GM21737 (cell line): ENCODE data around the gene INPP5A.
"Not testable (repeated sequence)": the region's sequence is repeated elsewhere in the genome, so short reads cannot be mapped to it uniquely, and the experiment has no call there.

Experiments used
- ATAC-seq: cut with Tn5 transposase; IDR thresholded peaks from one replicate; pipeline ENCODE4 v1.9.1; 2021; ENCODE audit warnings: mild to moderate bottlenecking, moderate library complexity; ENCODE audit not compliant: unreplicated experiment

Gene INPP5A

GRCh38 chr10:132559538-132559937 is 22.0 kb downstream of the INPP5A start:
- ATAC-seq = no peak

- ATAC-seq = no peak
These were observed 22.7 kb downstream of the INPP5A start for GRCh38 chr10:132560241-132560731.

- no peak for ATAC-seq
These were observed 24.8 kb downstream of the INPP5A start for GRCh38 chr10:132562177-132562915.

- no peak for ATAC-seq
These were observed 25.4 kb downstream of the INPP5A start for GRCh38 chr10:132562916-132563456.

GRCh38 chr10:132563485-132564248 is 26.1 kb downstream of the INPP5A start:
- peak; percentile 75 for ATAC-seq

- no peak for ATAC-seq
These were observed 26.6 kb downstream of the INPP5A start for GRCh38 chr10:132564249-132564605.

- ATAC-seq = no peak
These were observed 27.1 kb downstream of the INPP5A start for GRCh38 chr10:132564690-132565089.

- ATAC-seq = no peak
These were observed 28.1 kb downstream of the INPP5A start for GRCh38 chr10:132565516-132566209.

- no peak for ATAC-seq
These were observed 29.3 kb downstream of the INPP5A start for GRCh38 chr10:132566892-132567291.

- ATAC-seq = no peak
These were observed 32.7 kb downstream of the INPP5A start for GRCh38 chr10:132570265-132570664.

- peak; percentile 38 for ATAC-seq
These were observed 33.4 kb downstream of the INPP5A start for GRCh38 chr10:132570771-132571649.

- peak; percentile 70 for ATAC-seq
These were observed 34.3 kb downstream of the INPP5A start for GRCh38 chr10:132571650-132572544.

- ATAC-seq = no peak
These were observed 35.0 kb downstream of the INPP5A start for GRCh38 chr10:132572545-132572937.

GRCh38 chr10:132572946-132573345 is 35.4 kb downstream of the INPP5A start:
- not testable (repeated sequence) for ATAC-seq

- ATAC-seq = no peak
These were observed 36.7 kb downstream of the INPP5A start for GRCh38 chr10:132574288-132574687.

- no peak for ATAC-seq
These were observed 37.3 kb downstream of the INPP5A start for GRCh38 chr10:132574783-132575319.

- peak; percentile 26 for ATAC-seq
These were observed 38.0 kb downstream of the INPP5A start for GRCh38 chr10:132575320-132576201.
